NCI-H510A (cell line): ENCODE measurements around the gene NRM.
"Not testable (repeated sequence)": the region's sequence is repeated elsewhere in the genome, so short reads cannot be mapped to it uniquely, and the experiment has no call there.

ENCODE experiments used
- DNase-seq: peaks from one replicate; lab custom pipeline; 2025; lab: John Stamatoyannopoulos, UW

Gene NRM

DNA sequence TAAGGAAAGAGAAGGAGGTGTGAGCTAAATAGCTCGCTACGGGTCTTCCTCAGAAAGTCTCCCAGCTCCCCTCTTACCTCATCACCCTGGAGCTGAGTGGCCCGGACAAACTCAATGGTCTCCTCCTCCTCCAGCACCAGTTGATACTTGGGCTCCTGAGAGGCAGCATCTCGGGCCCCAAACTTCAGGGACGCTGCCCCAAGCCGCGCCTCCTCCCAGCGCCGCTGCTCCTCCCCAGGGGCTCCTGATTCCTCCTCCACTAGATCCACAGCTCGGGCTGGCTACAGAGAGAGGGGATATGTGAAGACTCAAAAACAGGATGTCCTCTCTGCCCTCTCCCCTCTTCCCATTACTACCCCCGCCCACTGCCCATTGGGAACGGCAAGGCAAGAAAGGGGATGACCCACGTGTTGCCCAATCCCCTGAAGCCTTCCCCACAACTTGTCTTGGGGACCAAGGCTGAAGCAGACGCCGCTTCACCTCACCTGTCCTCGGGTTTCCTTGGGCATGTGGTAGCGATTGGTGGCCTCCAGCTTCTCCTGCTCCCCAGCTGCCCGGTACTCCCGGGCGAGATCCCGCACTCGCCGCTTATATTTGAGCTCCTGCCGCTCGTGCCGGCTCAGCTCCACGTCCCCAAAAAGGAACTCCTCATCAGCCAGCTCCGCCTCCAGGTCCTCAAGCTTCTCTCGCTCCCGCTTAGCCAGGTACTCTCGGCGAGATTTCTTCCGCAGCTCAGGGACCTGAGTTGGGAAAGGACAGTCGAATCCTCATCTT lies 25.6 kb downstream of the NRM start:
- no peak for DNase-seq

- DNase-seq: not testable (repeated sequence)
Measured at GRCh38 chr6:30657922-30658321, 32.9 kb downstream of the NRM start.

DNA sequence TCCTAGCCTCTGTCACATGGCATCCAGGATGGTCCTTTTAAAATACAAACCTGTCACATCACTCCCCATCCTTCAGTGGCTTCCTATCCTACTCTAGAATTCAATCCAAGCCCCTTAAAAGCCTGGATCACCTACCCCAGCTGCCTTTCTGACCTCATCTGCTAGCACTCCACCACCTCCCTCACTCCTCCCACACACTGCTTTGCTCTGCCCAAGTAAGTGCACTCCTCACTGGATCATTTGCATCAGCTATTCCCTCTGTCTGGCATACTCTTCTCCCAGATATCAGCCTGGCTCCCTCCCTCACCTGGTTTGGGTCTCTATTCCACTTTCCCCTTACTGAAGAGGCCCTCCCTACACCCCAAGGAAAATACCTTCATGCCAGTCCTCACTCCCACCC lies 33.3 kb downstream of the NRM start:
- DNase-seq: no peak

GRCh38 chr6:30656513-30656912 lies 34.3 kb downstream of the NRM start:
- no peak for DNase-seq

DNA sequence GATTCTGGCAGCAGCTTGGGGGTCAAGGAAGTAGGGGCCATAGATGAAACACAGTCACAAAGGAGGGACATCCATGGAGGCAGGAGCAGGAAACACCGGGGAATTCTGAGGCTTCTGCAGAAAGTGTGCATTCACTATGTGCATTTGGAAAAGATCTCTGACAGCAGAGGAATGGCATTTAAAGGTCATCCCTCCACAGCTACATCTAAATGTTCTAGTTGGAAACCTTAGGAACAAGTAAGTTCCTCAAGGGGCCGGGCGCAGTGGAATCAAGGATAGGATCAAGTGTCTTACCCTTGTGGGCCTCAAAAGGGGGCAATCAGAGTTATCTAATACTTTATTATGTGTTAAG lies 35.1 kb downstream of the NRM start:
- no peak for DNase-seq

DNA sequence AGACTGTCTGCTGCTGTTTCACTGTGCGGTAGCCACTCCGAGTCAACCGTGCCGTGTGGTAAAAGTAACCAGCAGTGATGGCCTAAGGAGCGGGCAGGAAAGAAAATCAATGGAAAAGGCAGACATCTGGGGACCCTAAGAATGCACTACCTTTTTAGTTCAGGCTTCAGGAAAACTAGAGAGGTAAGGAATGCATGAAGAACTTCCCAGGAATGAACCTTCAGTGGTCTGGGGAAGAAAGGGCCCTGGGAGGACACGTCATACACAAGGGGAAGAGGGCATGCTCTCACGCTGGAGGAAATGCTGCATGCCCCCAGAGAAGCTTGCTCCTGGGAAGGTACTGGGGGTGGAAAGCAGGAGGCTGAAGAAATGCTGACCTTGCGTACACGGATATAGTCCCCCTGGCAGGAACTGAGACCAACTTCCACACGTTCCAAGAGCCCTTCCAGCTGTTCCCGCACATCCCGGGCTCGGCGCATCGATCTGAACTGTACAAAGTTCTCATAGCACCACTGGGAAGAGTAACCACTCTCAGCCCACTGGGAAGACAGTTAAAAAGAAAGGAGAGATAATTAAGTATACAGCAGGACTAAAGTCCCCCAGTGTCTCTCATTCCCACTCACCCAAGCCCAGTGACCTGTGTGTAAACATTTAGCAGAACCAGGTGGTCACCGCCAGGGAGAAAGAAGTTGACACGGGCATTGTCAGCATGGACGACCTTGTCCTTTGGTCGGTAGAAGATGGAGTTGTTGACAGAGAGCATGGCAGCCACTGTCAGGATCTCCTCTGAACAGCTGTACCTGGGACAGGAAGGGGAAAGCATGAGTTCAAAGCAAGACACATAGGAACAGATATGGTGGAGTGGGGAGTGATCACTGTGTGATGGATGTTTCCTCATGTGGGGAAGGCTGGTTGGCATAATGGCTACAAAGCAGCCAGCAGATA lies 35.7 kb downstream of the NRM start:
- DNase-seq: no peak

DNA sequence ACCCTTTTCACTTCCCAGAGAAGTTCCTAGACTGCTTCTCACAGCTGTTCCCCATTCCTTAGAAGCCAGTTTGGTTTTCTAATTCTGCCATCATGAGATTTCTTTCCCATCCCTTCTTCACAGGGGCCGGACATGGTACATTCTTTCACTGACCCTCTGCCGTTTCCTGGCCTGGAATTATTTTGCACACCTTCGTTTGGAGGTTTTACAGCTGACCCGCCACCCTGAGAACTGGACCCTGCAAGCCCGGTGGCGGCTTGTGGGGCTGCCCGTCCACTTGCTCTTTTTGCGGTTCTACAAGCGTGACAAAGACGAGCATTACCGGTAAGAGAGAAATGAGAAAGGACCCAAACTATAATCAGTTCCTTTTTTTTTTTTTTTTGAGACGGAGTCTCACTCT lies 39.6 kb downstream of the NRM start:
- no peak for DNase-seq

DNA sequence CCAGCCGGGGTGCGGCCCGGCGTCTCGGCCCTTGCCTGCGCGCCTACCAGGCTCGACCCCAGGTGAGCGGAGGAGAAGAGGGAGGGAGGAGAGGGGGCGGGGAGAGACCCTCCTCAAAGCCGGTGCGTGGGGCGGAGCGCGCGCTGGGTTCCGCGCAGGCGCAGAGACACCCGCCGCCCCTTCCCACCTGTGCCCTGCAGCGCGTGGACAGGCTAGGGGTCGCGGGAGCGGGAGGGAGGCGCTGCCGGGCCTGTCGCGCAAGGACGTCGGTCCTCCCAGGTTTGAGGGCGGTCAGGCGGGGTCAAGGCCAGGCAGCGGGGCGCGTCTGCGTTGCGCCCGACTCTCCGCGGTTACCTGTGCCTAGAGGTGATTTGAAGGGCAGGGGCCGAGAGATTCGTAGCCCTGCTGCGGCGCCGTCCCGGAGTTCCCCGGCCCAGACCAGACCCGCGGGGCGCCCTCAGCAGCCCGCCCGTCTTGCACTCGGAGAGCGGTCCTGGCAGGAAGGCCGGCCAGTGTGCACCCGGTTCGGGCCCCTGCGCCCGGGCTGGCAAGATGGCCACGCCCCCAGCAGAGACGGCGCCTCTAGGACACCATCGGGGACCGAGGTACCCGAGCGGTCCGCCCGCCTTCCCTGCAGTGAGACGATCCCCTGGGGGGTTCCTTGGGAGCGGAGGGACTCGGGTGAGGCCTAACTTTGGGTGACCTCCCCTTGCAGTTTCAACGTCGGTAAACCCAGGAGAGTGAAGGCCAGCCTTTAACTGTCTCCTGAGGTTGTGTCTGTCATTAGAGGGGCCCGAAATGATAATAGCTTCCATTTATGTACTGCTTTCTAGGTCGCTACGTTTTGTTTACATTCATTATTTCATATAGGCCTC lies 43.3 kb downstream of the NRM start:
- peak; percentile 83 for DNase-seq

DNA sequence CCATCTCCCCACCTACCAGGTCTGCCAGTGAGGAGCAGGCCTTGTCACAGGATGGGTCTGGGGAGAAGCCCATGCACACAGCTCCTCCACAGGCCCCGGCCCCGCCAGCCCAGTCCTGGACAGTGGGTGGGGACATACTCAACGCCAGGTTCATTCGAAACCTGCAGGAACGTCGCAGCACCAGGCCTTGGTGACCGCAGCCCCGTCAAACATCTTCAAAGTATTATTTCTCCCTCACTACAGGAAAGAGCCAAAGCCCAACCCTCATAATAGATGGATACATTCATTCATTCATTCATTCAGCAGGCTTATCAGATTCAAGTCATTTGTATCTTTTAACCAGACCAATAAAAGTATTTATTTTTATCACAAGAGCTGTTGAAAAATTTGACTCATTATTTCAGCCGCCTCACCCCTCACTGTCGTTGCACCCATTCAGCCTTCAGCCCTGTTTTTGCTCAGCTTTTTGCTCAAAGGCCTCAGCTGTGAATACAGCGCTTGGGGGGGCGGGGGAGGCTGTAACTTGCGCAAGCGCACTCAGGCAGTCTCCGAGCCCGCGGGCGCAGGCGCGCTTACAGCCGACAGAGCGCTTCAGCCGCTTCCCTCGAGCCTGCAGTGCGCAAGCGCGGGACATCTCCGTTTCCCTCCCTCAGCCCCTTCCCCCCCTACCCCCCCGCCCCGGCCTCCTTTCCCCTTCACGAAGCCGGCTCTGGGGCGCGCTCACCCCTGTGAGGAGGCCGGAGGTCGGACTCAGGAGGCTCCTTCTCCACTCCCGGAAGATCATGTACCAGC lies 44.1 kb downstream of the NRM start, which contains the start of gene C6orf136:
TSS of gene C6orf136 (plus strand) at position 684 of the 792 bp plus-strand sequence. CDS start at position 783, 99 bp downstream.
- DNase-seq: peak; percentile 86

DNA sequence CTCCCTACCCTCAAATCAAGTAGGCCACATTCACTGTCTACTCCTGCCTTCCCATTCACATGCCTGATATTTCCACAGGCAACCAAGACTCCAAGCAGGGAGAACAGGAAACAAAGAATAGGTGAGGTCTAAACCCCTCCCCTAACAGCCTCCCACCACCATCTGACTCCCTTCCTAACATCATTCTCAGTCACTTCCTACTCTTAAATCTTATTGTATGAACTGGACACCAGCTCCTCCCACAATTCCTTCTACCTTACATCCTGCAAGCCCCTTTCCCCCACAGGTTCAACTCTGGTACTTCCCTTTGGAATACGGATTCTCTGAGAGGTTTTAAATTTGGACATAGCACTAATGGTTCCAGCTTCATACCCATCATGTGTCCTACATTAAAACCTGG lies 44.8 kb downstream of the NRM start:
- no peak for DNase-seq

- no peak for DNase-seq
Measured at GRCh38 chr6:30644769-30645168, 46.0 kb downstream of the NRM start.

GRCh38 chr6:30643656-30644055 lies 47.1 kb downstream of the NRM start:
- DNase-seq: no peak

DNA sequence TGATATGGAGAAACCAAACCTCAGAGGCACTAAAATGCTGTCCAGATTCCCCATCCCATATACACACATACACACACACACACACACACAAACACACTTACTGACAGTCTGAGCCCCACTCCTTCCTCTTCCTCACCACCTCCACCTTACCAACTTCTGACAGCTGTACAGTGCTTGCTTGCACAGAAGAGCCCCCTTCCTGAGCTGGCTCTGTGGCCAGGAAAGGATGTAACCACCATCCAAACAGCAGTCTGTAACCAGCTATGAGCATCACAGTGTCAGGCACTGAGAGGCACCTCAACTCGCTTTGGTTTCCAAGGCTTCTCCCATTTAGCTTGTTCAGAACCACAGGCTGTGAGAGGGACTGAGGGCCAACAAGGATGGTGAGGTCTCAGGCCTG lies 49.7 kb downstream of the NRM start:
- no peak for DNase-seq

DNA sequence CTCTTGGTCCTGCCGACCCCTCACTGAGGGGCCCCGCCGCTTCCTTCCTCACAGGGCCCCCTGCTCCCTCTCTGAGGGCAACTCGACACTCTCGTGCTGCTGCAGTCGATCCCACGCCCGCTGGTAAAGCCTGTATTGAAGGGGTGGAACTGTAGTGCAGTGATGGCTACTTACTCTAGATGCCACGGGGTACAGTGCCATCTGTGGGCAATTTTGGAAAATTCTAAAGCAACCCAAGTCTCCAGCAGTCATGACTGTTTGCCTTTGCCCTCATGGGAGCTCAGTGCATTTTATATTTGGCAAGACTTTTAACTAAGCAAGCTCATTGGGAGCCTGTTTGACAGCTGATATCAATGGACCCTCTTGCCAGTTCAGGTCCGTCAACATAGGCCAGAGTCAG lies 50.3 kb downstream of the NRM start:
- no peak for DNase-seq
